ENCODE data around the gene GGT7. TPM values are rescaled to one million over a fixed set of nuclear protein-coding genes. Genes with fewer than 3 reads are reported as not detected.

The GGT7 gene
- total RNA-seq, 1 donor from 2014 or later, result 17.3 TPM

DNA sequence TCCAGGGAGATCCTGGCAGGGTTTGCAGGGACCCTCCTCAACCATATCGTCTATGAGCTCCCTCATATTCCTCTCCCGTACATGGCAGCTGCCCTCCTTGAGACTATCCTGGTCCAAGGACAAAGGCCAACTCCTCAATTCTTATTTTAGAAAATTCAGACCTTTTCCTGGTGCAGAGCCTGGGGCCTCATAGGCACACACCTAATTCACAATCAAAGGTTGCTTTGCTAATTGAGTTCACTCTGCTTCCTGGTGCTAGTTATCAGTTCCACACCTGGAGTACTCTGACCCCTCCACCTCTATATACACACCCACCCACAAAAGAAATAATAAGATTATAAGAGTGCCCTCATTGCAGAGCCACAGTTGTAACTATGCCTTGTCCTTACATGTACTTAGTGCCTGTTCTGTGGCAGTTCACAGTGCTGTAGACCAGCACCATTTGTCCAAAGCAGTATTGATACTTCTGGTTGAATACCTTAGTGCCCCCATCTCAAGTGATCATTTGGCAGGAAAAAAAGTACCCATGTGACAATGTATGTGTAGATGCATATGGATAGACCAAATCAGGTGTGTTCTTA, 44.2 kb upstream of the GGT7 start:
- Mint-ChIP-seq H3K27ac (ENCODE audit: unreplicated experiment) (no peak overlapping the region), H3K4me3 (ENCODE audit: unreplicated experiment) (no peak overlapping the region), H3K27me3 (ENCODE audit: low read depth, unreplicated experiment) (no peaks in the 10 kb centered on the region), H3K4me1 (ENCODE audit: low read depth, unreplicated experiment) (no peaks in the 10 kb centered on the region), H3K36me3 (ENCODE audit: low read depth, unreplicated experiment) (peaks cover 27% of the 10 kb centered on the region), H3K9me3 (ENCODE audit: unreplicated experiment) (peaks cover 4% of the 10 kb centered on the region)
- TF ChIP-seq, protein P1, sequence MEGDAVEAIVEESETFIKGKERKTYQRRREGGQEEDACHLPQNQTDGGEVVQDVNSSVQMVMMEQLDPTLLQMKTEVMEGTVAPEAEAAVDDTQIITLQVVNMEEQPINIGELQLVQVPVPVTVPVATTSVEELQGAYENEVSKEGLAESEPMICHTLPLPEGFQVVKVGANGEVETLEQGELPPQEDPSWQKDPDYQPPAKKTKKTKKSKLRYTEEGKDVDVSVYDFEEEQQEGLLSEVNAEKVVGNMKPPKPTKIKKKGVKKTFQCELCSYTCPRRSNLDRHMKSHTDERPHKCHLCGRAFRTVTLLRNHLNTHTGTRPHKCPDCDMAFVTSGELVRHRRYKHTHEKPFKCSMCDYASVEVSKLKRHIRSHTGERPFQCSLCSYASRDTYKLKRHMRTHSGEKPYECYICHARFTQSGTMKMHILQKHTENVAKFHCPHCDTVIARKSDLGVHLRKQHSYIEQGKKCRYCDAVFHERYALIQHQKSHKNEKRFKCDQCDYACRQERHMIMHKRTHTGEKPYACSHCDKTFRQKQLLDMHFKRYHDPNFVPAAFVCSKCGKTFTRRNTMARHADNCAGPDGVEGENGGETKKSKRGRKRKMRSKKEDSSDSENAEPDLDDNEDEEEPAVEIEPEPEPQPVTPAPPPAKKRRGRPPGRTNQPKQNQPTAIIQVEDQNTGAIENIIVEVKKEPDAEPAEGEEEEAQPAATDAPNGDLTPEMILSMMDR (IDR thresholded peaks at IDR 0.05; ENCODE audit: insufficient read depth, low read depth, low read length), result no peak
- no peak overlapping the region for H3K4me3 ChIP-seq (ENCODE audit: insufficient read depth, low read depth, low read length)
- DNase-seq (ENCODE audit: low read depth) (no peak), FAIRE-seq (no peak)
- H2AFZ ChIP-seq (ENCODE audit: low read depth, low read length), result no peak overlapping the region
- no peaks in the 10 kb centered on the region for H4K20me1 ChIP-seq (ENCODE audit: insufficient read depth, low read length)
- H3K9me3 ChIP-seq (ENCODE audit: insufficient read depth, low read depth, low read length), result no peaks in the 10 kb centered on the region
- H3K4me1 ChIP-seq (ENCODE audit: insufficient read depth, low read length), result no peaks in the 10 kb centered on the region
- H3K9ac ChIP-seq (ENCODE audit: low read length), result no peak overlapping the region
- no peak overlapping the region for H3K27ac ChIP-seq (ENCODE audit: low read depth, low read length)
- no peaks in the 10 kb centered on the region for H3K27me3 ChIP-seq (ENCODE audit: insufficient read depth, low read length)
- H3K4me2 ChIP-seq (ENCODE audit: low read length), result no peak overlapping the region
- no peaks in the 10 kb centered on the region for H3K36me3 ChIP-seq (ENCODE audit: insufficient read depth, low read length)
- no peaks in the 10 kb centered on the region for H3K79me2 ChIP-seq (ENCODE audit: insufficient read depth, low read length)

DNA sequence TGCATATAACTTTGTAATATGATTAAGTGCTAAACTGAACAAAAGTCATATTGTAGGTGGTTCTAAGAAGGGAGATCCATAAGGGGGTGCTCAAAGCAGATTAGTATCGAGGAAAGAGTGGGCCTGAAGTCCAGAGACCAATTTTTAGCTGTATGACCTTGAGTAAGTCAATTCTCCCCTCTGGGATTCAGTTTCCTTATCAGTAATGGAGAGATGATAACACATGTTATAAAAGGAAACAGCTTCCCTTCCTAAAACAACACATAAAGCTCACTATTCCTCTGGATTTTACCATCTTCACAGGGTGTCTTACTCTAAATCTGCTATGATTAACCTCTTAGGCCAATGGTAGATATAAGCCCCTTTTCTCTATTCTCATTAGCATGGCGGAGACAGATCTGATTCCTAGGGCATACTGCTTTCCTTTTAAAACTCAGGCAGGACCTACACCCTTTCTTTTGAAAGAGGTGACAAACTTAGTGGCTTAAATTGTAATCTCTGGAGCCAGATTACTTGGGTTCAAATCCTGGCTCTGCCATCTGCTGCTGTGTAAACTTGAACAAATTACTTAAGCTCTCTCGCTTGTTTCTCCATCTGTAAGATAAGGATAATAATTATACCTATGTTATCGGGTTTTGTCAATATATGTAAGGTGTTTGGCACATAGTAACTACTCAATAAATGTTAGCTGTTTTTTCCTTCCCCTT, 43.2 kb upstream of the GGT7 start:
- FAIRE-seq, result no peak
- no peak for DNase-seq (ENCODE audit: low read depth)
- TF ChIP-seq EZH2 (IDR thresholded peaks at IDR 0.05; ENCODE audit: insufficient read depth, low read length), result no peak
- TF ChIP-seq, protein P1 (IDR thresholded peaks at IDR 0.05; ENCODE audit: insufficient read depth, low read depth, low read length), result no peak
- H3K36me3 Mint-ChIP-seq (ENCODE audit: low read depth, unreplicated experiment), result peaks cover 23% of the 10 kb centered on the region
- H3K9me3 Mint-ChIP-seq (ENCODE audit: unreplicated experiment), result peaks cover 3% of the 10 kb centered on the region
- no peaks in the 10 kb centered on the region for H3K9me3 ChIP-seq (ENCODE audit: insufficient read depth, low read depth, low read length)
- H3K4me1 ChIP-seq (ENCODE audit: insufficient read depth, low read length), result no peaks in the 10 kb centered on the region
- H3K4me3 ChIP-seq (ENCODE audit: insufficient read depth, low read depth, low read length), result no peak overlapping the region
- no peaks in the 10 kb centered on the region for H4K20me1 ChIP-seq (ENCODE audit: insufficient read depth, low read length)
- no peak overlapping the region for H3K9ac ChIP-seq (ENCODE audit: low read length)
- no peak overlapping the region for H3K4me3 Mint-ChIP-seq (ENCODE audit: unreplicated experiment)
- no peak overlapping the region for H3K4me2 ChIP-seq (ENCODE audit: low read length)
- H3K79me2 ChIP-seq (ENCODE audit: insufficient read depth, low read length), result no peaks in the 10 kb centered on the region
- H3K36me3 ChIP-seq (ENCODE audit: insufficient read depth, low read length), result no peaks in the 10 kb centered on the region
- H3K27me3 Mint-ChIP-seq (ENCODE audit: low read depth, unreplicated experiment), result no peaks in the 10 kb centered on the region
- H3K27ac Mint-ChIP-seq (ENCODE audit: unreplicated experiment), result no peak overlapping the region
- H2AFZ ChIP-seq (ENCODE audit: low read depth, low read length), result no peak overlapping the region
- no peak overlapping the region for H3K27ac ChIP-seq (ENCODE audit: low read depth, low read length)
- no peaks in the 10 kb centered on the region for H3K27me3 ChIP-seq (ENCODE audit: insufficient read depth, low read length)
- H3K4me1 Mint-ChIP-seq (ENCODE audit: low read depth, unreplicated experiment), result no peaks in the 10 kb centered on the region

DNA sequence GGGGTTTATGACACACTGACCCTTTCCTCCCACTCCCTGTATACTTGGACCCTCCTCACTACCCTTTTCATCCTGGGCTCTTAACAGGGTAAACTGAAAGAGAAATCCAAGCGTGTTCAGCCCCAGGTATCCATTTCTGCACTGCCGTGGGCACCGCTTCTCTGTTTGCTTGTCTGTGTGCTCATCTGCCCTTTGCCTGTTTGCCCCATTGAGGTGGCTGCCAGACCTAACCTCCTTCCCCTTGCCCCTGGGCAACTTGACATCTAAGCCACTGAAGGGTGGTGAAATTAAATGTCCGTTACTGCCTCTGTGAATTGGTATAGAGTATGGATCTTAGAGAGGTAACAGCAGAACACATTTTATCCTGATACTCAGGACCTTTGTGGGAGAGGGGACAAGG, 42.5 kb upstream of the GGT7 start:
- Histone ChIP-seq H3K36me3 (ENCODE audit: insufficient read depth, low read length) (no peaks in the 10 kb centered on the region), H3K79me2 (ENCODE audit: insufficient read depth, low read length) (no peaks in the 10 kb centered on the region), H3K4me3 (ENCODE audit: insufficient read depth, low read depth, low read length) (no peak overlapping the region), H3K9me3 (ENCODE audit: insufficient read depth, low read depth, low read length) (no peaks in the 10 kb centered on the region), H3K4me1 (ENCODE audit: insufficient read depth, low read length) (no peaks in the 10 kb centered on the region), H3K9ac (ENCODE audit: low read length) (no peak overlapping the region), H3K4me2 (ENCODE audit: low read length) (no peak overlapping the region), H4K20me1 (ENCODE audit: insufficient read depth, low read length) (no peaks in the 10 kb centered on the region), H3K27ac (ENCODE audit: low read depth, low read length) (no peak overlapping the region), H3K27me3 (ENCODE audit: insufficient read depth, low read length) (no peaks in the 10 kb centered on the region), H2AFZ (ENCODE audit: low read depth, low read length) (no peak overlapping the region)
- TF ChIP-seq, protein P1 (IDR thresholded peaks at IDR 0.05; ENCODE audit: insufficient read depth, low read depth, low read length), result no peak
- Mint-ChIP-seq H3K36me3 (ENCODE audit: low read depth, unreplicated experiment) (peaks cover 20% of the 10 kb centered on the region), H3K27ac (ENCODE audit: unreplicated experiment) (no peak overlapping the region), H3K4me3 (ENCODE audit: unreplicated experiment) (no peak overlapping the region), H3K27me3 (ENCODE audit: low read depth, unreplicated experiment) (no peaks in the 10 kb centered on the region), H3K9me3 (ENCODE audit: unreplicated experiment) (peaks cover 3% of the 10 kb centered on the region), H3K4me1 (ENCODE audit: low read depth, unreplicated experiment) (no peaks in the 10 kb centered on the region)
- DNase-seq (ENCODE audit: low read depth) (no peak), FAIRE-seq (no peak)
